PC-9 (cell line): ENCODE results near the gene GIMAP7. TPM values are rescaled to one million over a fixed set of nuclear protein-coding genes. Genes with fewer than 3 reads are reported as not detected.
"Not testable (repeated sequence)": the region's sequence is repeated elsewhere in the genome, so short reads cannot be mapped to it uniquely, and the experiment has no call there.

Source experiments
- BruUV-seq: library from RNA; stranded (reverse); fragments of 400-500 nt; replicated peaks from 2 replicates; lab custom pipeline; 2021; lab: Mats Ljungman, UMichigan
- CTCF ChIA-PET: fragments of 300-600 bp; sonication (Branson Sonifier 250); formaldehyde crosslinking; loops from one replicate; lab custom pipeline; 2022; ENCODE audit warnings: antibody characterized with exemption; lab: Charles Lee
- POLR2A ChIA-PET: fragments of 300-600 bp; sonication (Branson Sonifier 250); formaldehyde crosslinking; loops from one replicate; lab custom pipeline; 2022; ENCODE audit warnings: antibody characterized with exemption; ENCODE audit not compliant: unreplicated experiment; lab: Charles Lee
- DNase-seq, 2 experiments: peaks; one replicate each; pipeline versions ENCODE4 v3.0.0 to v3.0.0-alpha.2; 2015 to 2022; ENCODE audit warnings: mixed read lengths in 1 of 2
- H2AFZ ChIP-seq: fragments of 200-600 bp; sonication (generic); 2 replicates; pipeline ENCODE4 v1.8.1; 2017; ENCODE audit warnings: antibody characterized with exemption
- H3F3A ChIP-seq: fragments of 200-600 bp; sonication (generic); 2 replicates; pipeline ENCODE4 v1.8.1; 2017; ENCODE audit warnings: antibody characterized with exemption, mild to moderate bottlenecking, low read depth; ENCODE audit not compliant: insufficient read depth
- H3K27ac ChIP-seq: fragments of 200-600 bp; sonication (generic); 2 replicates; pipeline ENCODE4 v1.6.1; 2016; ENCODE audit warnings: mixed run types
- H3K27me3 ChIP-seq: fragments of 200-600 bp; sonication (generic); 2 replicates; pipeline ENCODE4 v1.6.1; 2016; ENCODE audit warnings: low read depth, mixed run types; ENCODE audit not compliant: insufficient read depth
- H3K36me3 ChIP-seq: fragments of 200-600 bp; sonication (generic); 2 replicates; pipeline ENCODE4 v1.6.1; 2016; ENCODE audit warnings: low read depth, mixed run types
- H3K4me1 ChIP-seq: fragments of 200-600 bp; sonication (generic); replicated peaks from 2 replicates; pipeline ENCODE4 v1.6.1; 2016; ENCODE audit warnings: mixed run types; ENCODE audit not compliant: insufficient read depth
- H3K4me2 ChIP-seq: fragments of 200-600 bp; sonication (generic); 2 replicates; pipeline ENCODE4 v1.6.1; 2017; ENCODE audit warnings: mixed run types
- H3K4me3 ChIP-seq: fragments of 200-600 bp; sonication (generic); 2 replicates; pipeline ENCODE4 v1.6.1; 2016; ENCODE audit warnings: mixed run types
- H3K79me2 ChIP-seq: fragments of 200-600 bp; sonication (generic); 2 replicates; pipeline ENCODE4 v1.6.1; 2017; ENCODE audit warnings: low read depth, mixed run types
- H3K9me2 ChIP-seq: fragments of 200-600 bp; sonication (generic); 2 replicates; pipeline ENCODE4 v1.8.1; 2017; ENCODE audit warnings: mild to moderate bottlenecking; ENCODE audit not compliant: insufficient read depth
- H3K9me3 ChIP-seq: fragments of 200-600 bp; sonication (generic); 2 replicates; pipeline ENCODE4 v1.8.1; 2016; ENCODE audit warnings: low read depth; ENCODE audit not compliant: insufficient read depth
- H4K20me1 ChIP-seq: fragments of 200-600 bp; sonication (generic); 2 replicates; pipeline ENCODE4 v1.8.1; 2017; ENCODE audit not compliant: insufficient read depth
- CTCF ChIP-seq: fragments of 200-600 bp; sonication (generic); conservative IDR thresholded peaks from 2 replicates; pipeline ENCODE4 v1.6.1; 2017; ENCODE audit warnings: mixed run types, antibody characterized with exemption, mild to moderate bottlenecking, moderate library complexity
- EZH2 ChIP-seq: fragments of 200-600 bp; sonication (generic); IDR thresholded peaks from 2 replicates; pipeline ENCODE4 v1.8.0; 2017; ENCODE audit warnings: antibody characterized with exemption, low read depth
- intact Hi-C: fragments of 100-400 bp; cut with micrococcal nuclease; formaldehyde crosslinking; loops from one replicate; pipeline ENCODE4 v1.10.0; 2022; ENCODE audit not compliant: unreplicated experiment
- total RNA-seq: library from RNA; stranded (reverse); gene quantifications from 2 replicates; pipeline ENCODE4 v1.2.3, GENCODE V29; 2021

GIMAP7 gene
- total RNA-seq, 1 experiment from 2014 or later, result not detected

GRCh38 chr7:150487625-150488024, 27.0 kb upstream of the GIMAP7 start:
- Histone ChIP-seq H3K9me3 (no peaks in the 10 kb centered on the region), H3K4me2 (no peak overlapping the region), H2AFZ (no peak overlapping the region), H3K4me3 (no peak overlapping the region), H3K27me3 (peaks cover 28% of the 10 kb centered on the region), H3K9me2 (no peaks in the 10 kb centered on the region), H3K4me1 (no peaks in the 10 kb centered on the region), H4K20me1 (no peaks in the 10 kb centered on the region; the same call in 1 of the 2 replicates), H3K36me3 (no peaks in the 10 kb centered on the region), H3K79me2 (no peaks in the 10 kb centered on the region), H3F3A (no peaks in the 10 kb centered on the region), H3K27ac (no peak overlapping the region)
- BruUV-seq, result no TSS peak
- CTCF ChIA-PET, result no interaction called here
- intact Hi-C loops, result no loop called here
- no peak for DNase-seq
- TF ChIP-seq CTCF (no peak), EZH2 (no peak)
- POLR2A ChIA-PET, result no interaction called here

GRCh38 chr7:150489782-150490181, 24.9 kb upstream of the GIMAP7 start:
- Histone ChIP-seq H3K9me2 (no peaks in the 10 kb centered on the region), H4K20me1 (no peaks in the 10 kb centered on the region; the same call in 1 of the 2 replicates), H3K4me3 (no peak overlapping the region), H3K4me2 (no peak overlapping the region), H3F3A (no peaks in the 10 kb centered on the region), H3K27ac (no peak overlapping the region), H3K79me2 (no peaks in the 10 kb centered on the region), H2AFZ (no peak overlapping the region), H3K9me3 (no peaks in the 10 kb centered on the region), H3K36me3 (no peaks in the 10 kb centered on the region), H3K4me1 (no peaks in the 10 kb centered on the region), H3K27me3 (peaks cover 13% of the 10 kb centered on the region; the same call in 1 of the 2 replicates)
- TF ChIP-seq EZH2 (no peak), CTCF (no peak)
- POLR2A ChIA-PET, result no interaction called here
- no peak for DNase-seq
- BruUV-seq, result no TSS peak
- intact Hi-C loops, result no loop called here
- CTCF ChIA-PET, result no interaction called here

GRCh38 chr7:150493442-150493841, 21.2 kb upstream of the GIMAP7 start:
- H3K4me1 ChIP-seq, H3K4me3 ChIP-seq, H3K27me3 ChIP-seq, CTCF ChIA-PET, H3K4me2 ChIP-seq, H2AFZ ChIP-seq, BruUV-seq, H3K9me3 ChIP-seq, H3K27ac ChIP-seq, H3K9me2 ChIP-seq, H3K36me3 ChIP-seq, POLR2A ChIA-PET, intact Hi-C loops, DNase-seq, H3F3A ChIP-seq, H3K79me2 ChIP-seq, H4K20me1 ChIP-seq: not testable (repeated sequence)

- TF ChIP-seq CTCF (no peak), EZH2 (no peak)
- no peak overlapping the region for H3K4me2 ChIP-seq
- no peaks in the 10 kb centered on the region for H3K36me3 ChIP-seq
- H4K20me1 ChIP-seq, result no peaks in the 10 kb centered on the region
- H3K9me2 ChIP-seq, result no peaks in the 10 kb centered on the region
- H3K27ac ChIP-seq, result no peak overlapping the region
- DNase-seq, result no peak
- H3K79me2 ChIP-seq, result no peaks in the 10 kb centered on the region
- BruUV-seq, result no TSS peak
- H3K27me3 ChIP-seq, result peaks cover 33% of the 10 kb centered on the region
- no peaks in the 10 kb centered on the region for H3K4me1 ChIP-seq
- CTCF ChIA-PET, result no interaction called here
- H3K4me3 ChIP-seq, result no peak overlapping the region
- H3K9me3 ChIP-seq, result no peaks in the 10 kb centered on the region
- POLR2A ChIA-PET, result no interaction called here
- no peak overlapping the region for H2AFZ ChIP-seq
- intact Hi-C loops, result no loop called here
- H3F3A ChIP-seq, result no peaks in the 10 kb centered on the region
Measured at GRCh38 chr7:150502519-150502918, 12.2 kb upstream of the GIMAP7 start.
